Endothelial cell of umbilical vein (primary cell): ENCODE results near the gene BRSK2. TPM values are rescaled to one million over a fixed set of nuclear protein-coding genes. Genes with fewer than 3 reads are reported as not detected.

ENCODE experiments used
- BruUV-seq: library from RNA; stranded (reverse); fragments of 400-500 nt; replicated peaks from 2 replicates; lab custom pipeline; 2021; lab: Mats Ljungman, UMichigan
- CTCF ChIA-PET: fragments of 300-600, 350-600 bp; sonication (Branson Sonifier 250); formaldehyde crosslinking; loops from one replicate; lab custom pipeline; 2021; ENCODE audit warnings: antibody characterized with exemption, inconsistent platforms; lab: Charles Lee
- POLR2A ChIA-PET: fragments of 300-600, 350-600 bp; sonication (Branson Sonifier 250); formaldehyde crosslinking; loops from one replicate; lab custom pipeline; 2021; ENCODE audit warnings: antibody characterized with exemption, inconsistent platforms; lab: Charles Lee
- DNase-seq: peaks from one replicate; pipeline ENCODE4 v3.0.0-alpha.2; 2011; ENCODE audit warnings: low read depth, low spot score
- FAIRE-seq: peaks from 2 replicates; lab custom pipeline; 2011; peaks lifted over from hg19 to GRCh38; lab: Jason Lieb, UNC
- H2AFZ ChIP-seq: 2 replicates; pipeline ENCODE4 v1.6.0; 2012; ENCODE audit warnings: low read depth, low read length, control low read depth, inconsistent platforms
- H3K27ac ChIP-seq: 2 replicates; pipeline ENCODE4 v1.5.1; 2011; ENCODE audit warnings: low read depth, mild to moderate bottlenecking, control low read depth, low read length, moderate library complexity; ENCODE audit not compliant: insufficient read depth
- H3K27me3 ChIP-seq, 2 experiments: 2 replicates each; pipeline versions ENCODE4 v1.6.0 to v1.6.1; 2011; ENCODE audit warnings: low read length in 2 of 2, mixed read lengths in 1 of 2; ENCODE audit not compliant: control insufficient read depth in 2 of 2, insufficient read depth in 2 of 2
- H3K36me3 ChIP-seq, 2 experiments: 2 replicates in 1 of 2; 3 replicates in 1 of 2; pipeline ENCODE4 v1.5.1; 2011; ENCODE audit warnings: low read length in 2 of 2, mild to moderate bottlenecking in 1 of 2, moderate library complexity in 1 of 2; ENCODE audit not compliant: control insufficient read depth in 2 of 2, insufficient read depth in 2 of 2; ENCODE audit errors: extremely low read depth in 1 of 2
- H3K4me1 ChIP-seq: 3 replicates; pipeline ENCODE4 v1.5.1; 2011; ENCODE audit warnings: mild to moderate bottlenecking, low read length; ENCODE audit not compliant: control insufficient read depth, insufficient read depth; ENCODE audit errors: extremely low read depth
- H3K4me2 ChIP-seq: 2 replicates; pipeline ENCODE4 v1.6.1; 2011; ENCODE audit warnings: low read length, control low read depth, mixed read lengths; ENCODE audit not compliant: insufficient read depth
- H3K4me3 ChIP-seq, 3 experiments: fragments of 200-600 bp in 1 of 3; sonication (generic), shearing (Covaris generic) in 1 of 3; replicated peaks in 1 of 3; 2 replicates each; pipeline ENCODE4 v1.5.1; 2011 to 2016; ENCODE audit warnings: control low read depth in 3 of 3, low read length in 3 of 3, mild to moderate bottlenecking in 2 of 3, inconsistent platforms in 1 of 3, low read depth in 1 of 3, moderate library complexity in 1 of 3; ENCODE audit not compliant: insufficient read depth in 1 of 3
- H3K79me2 ChIP-seq: 2 replicates; pipeline ENCODE4 v1.6.0; 2012; ENCODE audit warnings: low read length, inconsistent platforms; ENCODE audit not compliant: control insufficient read depth, insufficient read depth
- H3K9ac ChIP-seq: replicated peaks from 2 replicates; pipeline ENCODE3; 2011; ENCODE audit warnings: low read length, control low read depth; ENCODE audit not compliant: insufficient read depth; ENCODE audit errors: extremely low read depth
- H3K9me1 ChIP-seq: replicated peaks from 3 replicates; pipeline ENCODE4 v1.6.0; 2011; ENCODE audit warnings: mild to moderate bottlenecking, low read length; ENCODE audit not compliant: control insufficient read depth, insufficient read depth; ENCODE audit errors: extremely low read depth
- H3K9me3 ChIP-seq: replicated peaks from 2 replicates; pipeline ENCODE4 v1.5.1; 2012; ENCODE audit warnings: low read length, inconsistent platforms; ENCODE audit not compliant: control insufficient read depth, insufficient read depth
- H4K20me1 ChIP-seq: replicated peaks from 2 replicates; pipeline ENCODE3; 2011; ENCODE audit warnings: mild to moderate bottlenecking, low read length; ENCODE audit not compliant: control insufficient read depth, insufficient read depth; ENCODE audit errors: extremely low read depth
- CTCF ChIP-seq, 2 donors: IDR thresholded peaks; 1 replicate in 1 of 2; 2 replicates in 1 of 2; pipeline ENCODE4 v1.5.1; 2011; ENCODE audit warnings: low read length in 2 of 2, mild to moderate bottlenecking in 2 of 2, moderate library complexity in 2 of 2, control low read depth in 1 of 2, inconsistent platforms in 1 of 2, low read depth in 1 of 2; ENCODE audit not compliant: insufficient read depth in 1 of 2; ENCODE audit errors: extremely low read depth in 1 of 2
- EZH2 ChIP-seq: IDR thresholded peaks from 2 replicates; pipeline ENCODE4 v1.6.1; 2012; ENCODE audit warnings: borderline replicate concordance, low read depth, mild to moderate bottlenecking, moderate library complexity, low read length, inconsistent platforms; ENCODE audit not compliant: severe bottlenecking
- FOS ChIP-seq: IDR thresholded peaks from 2 replicates; pipeline ENCODE4 v1.6.1; 2011; ENCODE audit warnings: mild to moderate bottlenecking, low read length, moderate library complexity, borderline replicate concordance; ENCODE audit not compliant: insufficient read depth
- GATA2 ChIP-seq: IDR thresholded peaks from 2 replicates; pipeline ENCODE4 v1.7.0; 2011; ENCODE audit warnings: low read depth, mild to moderate bottlenecking, moderate library complexity, mixed read lengths, low read length; ENCODE audit not compliant: insufficient read length, insufficient read depth
- JUN ChIP-seq: IDR thresholded peaks from 2 replicates; pipeline ENCODE4 v1.6.1; 2011; ENCODE audit warnings: borderline replicate concordance, low read depth; ENCODE audit not compliant: insufficient read length, insufficient read depth
- MAX ChIP-seq: IDR thresholded peaks from 2 replicates; pipeline ENCODE4 v1.6.1; 2011; ENCODE audit not compliant: insufficient read depth, insufficient read length
- MYC ChIP-seq: IDR thresholded peaks from one replicate; pipeline ENCODE4 v1.6.1; 2011; ENCODE audit warnings: mild to moderate bottlenecking, low read depth, low read length
- POLR2A ChIP-seq: IDR thresholded peaks from 2 replicates; pipeline ENCODE4 v1.6.1; 2012; ENCODE audit warnings: low read depth, mild to moderate bottlenecking, control low read depth, low read length
- POLR2AphosphoS5 ChIP-seq: IDR thresholded peaks from 2 replicates; pipeline ENCODE4 v1.6.1; 2012; ENCODE audit warnings: low read depth, mild to moderate bottlenecking, control low read depth, low read length, moderate library complexity; ENCODE audit not compliant: insufficient read depth
- dilution Hi-C: fragments of 300-500 bp; cut with MboI; formaldehyde crosslinking; loops from one replicate; pipeline ENCODE4 v1.15.0; 2019; ENCODE audit warnings: low sequenced_read_pairs; ENCODE audit not compliant: extremely low pct_ligation_motif_present
- intact Hi-C: fragments of 100-400 bp; cut with micrococcal nuclease; formaldehyde crosslinking; loops from one replicate; pipeline ENCODE4 v1.10.0; 2022
- polyA plus RNA-seq, 4 experiments: library from polyadenylated mRNA; depleted of rRNA in 3 of 4; stranded (reverse) in 3 of 4; unstranded in 1 of 4; fragments of >200 nt; gene quantifications; 2 replicates each; pipeline versions ENCODE4 v1.2.1 to v1.2.3, GENCODE V29; 2011 to 2012; ENCODE audit warnings: missing spikeins in 1 of 4
- total RNA-seq: library from RNA; stranded (reverse); gene quantifications from 2 replicates; pipeline ENCODE4 v1.2.3, GENCODE V29; 2021

The BRSK2 gene
- total and polyA plus RNA-seq, 2 donors (not counting 3 experiments of a cell fraction or from before 2014, with no cell fraction given) = 0.08 to 0.20 TPM

- Histone ChIP-seq H3K9me3 (no peaks in the 10 kb centered on the region), H2AFZ (no peak overlapping the region), H3K4me1 (no peaks in the 10 kb centered on the region), H3K9me1 (no peaks in the 10 kb centered on the region), H3K27me3 (no peaks in the 10 kb centered on the region), H3K79me2 (no peaks in the 10 kb centered on the region), H3K4me3 (no peak overlapping the region), H3K36me3 (peaks cover 0 to 3% of the 10 kb centered on the region in 2 experiments), H4K20me1 (no peaks in the 10 kb centered on the region), H3K9ac (no peak overlapping the region), H3K4me2 (no peak overlapping the region), H3K27ac (no peak overlapping the region)
- dilution Hi-C loops = no loop called here
- intact Hi-C loops = no loop called here
- DNase-seq = no peak
- ChIA-PET CTCF (no interaction called here), POLR2A (interaction anchor here (0.6 kb wide), 1 partner anchor 97 kb away, joined by 3 read pairs; no protein-coding TSS in a partner anchor)
- FAIRE-seq = no peak
- BruUV-seq = no TSS peak
- no peak for TF ChIP-seq POLR2AphosphoS5
- TF ChIP-seq JUN = no peak
- TF ChIP-seq EZH2 = no peak
- no peak for TF ChIP-seq POLR2A
- no peak for TF ChIP-seq MYC
- no peak for TF ChIP-seq GATA2
- TF ChIP-seq CTCF (IDR thresholded peaks at IDR 0.05; ENCODE audit: extremely low read depth in 1 of 2, insufficient read depth in 1 of 2, low read depth in 1 of 2, low read length in 2 of 2) = no peak
- no peak for TF ChIP-seq FOS
- TF ChIP-seq MAX = no peak
These were observed 95.2 kb downstream of the BRSK2 start for GRCh38 chr11:1484695-1485503.
